ENCODE results near the gene VAMP2.

The VAMP2 gene

DNA sequence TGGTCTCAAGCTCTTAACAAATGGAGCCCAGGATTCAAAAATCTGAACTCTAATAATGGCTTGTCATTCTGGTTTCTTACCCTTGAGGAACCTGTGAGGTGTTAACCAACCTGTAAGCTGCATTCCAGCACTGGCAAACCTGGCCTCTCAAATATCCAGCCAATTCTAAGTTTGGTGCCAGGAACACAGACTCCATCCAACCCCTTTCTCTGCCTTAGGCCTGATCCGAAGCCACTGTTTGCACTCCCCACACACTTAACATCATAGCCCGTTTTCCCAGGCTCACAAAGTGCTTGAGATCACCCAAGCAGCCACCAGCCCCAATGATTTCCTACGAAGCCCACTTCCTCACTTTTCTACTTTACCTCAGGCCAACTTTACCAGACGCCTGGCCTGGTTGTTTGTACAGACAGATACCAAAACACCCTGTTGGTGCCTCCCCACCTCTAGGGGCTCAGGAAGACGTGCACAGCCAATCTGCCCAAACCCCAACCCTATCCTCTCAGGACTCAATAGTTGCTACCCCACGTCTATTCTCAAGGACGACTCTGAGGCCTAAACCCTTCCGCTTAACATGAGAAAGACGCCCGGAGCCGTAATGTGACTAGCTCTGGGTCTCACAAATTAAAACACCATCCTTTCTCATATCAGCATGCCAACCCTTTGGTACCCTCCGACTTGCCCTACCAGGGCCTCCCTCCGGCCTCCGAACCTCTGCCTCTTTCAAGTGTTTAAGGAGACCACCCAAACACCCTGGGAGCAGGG lies 7.3 kb downstream of the VAMP2 start:
- DNase-seq (ENCODE audit: low read depth) = no peak

DNA sequence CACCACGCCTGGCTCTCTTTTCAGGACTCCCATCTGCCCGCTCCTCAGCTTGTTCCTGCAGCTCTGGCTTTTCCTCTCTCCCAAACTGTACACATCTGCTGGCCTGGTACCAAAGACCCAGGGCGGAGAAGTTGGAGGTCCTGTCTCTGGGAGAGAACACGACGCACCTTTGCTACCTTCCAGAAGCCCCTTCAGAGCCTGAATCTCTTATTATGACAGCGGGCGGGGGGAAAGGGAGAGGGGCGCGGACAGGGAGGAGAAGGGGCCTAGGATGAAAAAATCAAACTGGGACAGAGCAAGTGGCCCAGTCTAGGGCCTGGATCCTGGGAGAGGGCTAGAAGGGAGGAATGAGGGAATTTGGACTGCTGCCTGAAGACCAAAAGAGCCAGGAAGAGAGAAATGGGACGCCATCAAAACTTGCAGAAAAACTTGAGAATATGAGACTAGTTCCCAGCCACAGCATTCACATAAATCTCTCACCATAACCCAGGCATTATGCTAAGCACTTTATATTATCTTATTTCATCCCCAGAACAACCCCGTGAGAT lies 8.1 kb downstream of the VAMP2 start:
- DNase-seq (ENCODE audit: low read depth) = no peak

DNA sequence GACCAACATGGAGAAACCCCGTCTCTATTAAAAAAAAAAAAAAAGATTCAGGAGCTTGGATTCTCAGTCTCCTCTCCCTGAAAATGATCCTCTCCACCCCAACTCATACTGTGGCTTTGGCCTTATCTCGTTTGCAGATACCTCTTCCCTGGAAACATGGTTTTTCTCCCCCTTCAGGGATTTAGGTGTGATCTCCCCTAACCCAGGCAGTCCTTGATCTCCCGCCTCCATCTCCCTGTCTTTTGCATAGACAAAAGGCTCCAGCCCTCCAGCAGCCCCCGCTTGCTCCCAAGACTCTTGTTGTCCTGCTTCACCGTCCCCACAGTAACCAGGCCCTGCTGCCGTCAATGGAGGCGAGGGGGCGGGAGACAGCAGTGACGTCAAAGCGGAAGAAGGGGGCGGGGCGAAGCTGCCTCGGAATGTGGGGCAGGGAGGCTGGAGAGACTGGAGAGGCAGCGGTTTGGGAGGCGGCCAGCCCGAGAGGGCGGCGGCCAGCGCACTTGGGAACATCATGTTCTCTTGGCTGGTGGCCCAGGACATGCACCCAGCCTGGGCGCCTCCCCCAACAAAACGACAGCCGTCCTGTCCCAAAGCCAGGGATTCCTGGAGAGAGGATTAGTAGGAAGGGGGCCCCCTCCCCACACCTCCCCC lies 8.7 kb downstream of the VAMP2 start:
- peak; percentile 91 for DNase-seq (ENCODE audit: low read depth)

DNA sequence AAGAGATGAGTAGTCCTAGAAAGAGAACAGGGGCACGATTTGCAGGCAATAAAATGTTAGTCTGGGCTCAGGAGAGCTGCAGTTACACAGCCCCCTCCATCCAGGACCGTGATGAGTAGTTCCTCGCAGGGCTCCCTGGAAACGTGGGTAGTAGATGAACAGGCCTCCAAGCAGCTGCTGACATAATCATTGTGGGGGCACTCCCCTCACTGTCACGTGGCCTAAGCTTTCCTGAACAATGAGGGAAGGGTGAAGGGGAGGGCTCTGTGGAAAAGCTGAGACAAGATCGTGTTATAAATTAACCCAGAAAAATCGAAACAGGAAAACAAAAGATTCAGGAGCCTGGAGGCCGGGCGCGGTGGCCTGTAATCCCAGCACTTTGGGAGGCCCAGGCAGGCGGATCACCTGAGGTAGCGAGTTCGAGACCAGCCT lies 9.2 kb downstream of the VAMP2 start:
- no peak for DNase-seq (ENCODE audit: low read depth)

DNA sequence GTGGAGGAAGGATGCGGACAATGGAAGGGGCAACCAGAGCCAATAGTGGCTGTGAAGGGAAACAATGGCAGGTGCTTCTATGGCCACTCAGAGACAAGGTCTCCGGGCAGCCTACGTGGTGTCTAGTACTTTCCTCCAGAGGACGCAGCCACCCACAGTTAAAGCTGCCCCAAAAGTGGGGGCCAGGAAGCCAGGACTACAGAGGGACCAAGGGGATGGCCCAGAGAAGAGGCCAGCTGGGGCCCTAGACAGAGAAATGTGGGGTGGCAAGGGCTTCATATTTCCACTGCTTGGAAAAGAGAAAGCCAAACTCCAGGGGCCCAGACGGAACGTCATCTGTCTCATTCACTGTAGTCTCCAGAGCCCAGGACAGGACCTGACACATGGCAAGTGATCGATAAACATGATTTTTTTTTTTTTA lies 9.7 kb downstream of the VAMP2 start:
- DNase-seq (ENCODE audit: low read depth) = no peak

DNA sequence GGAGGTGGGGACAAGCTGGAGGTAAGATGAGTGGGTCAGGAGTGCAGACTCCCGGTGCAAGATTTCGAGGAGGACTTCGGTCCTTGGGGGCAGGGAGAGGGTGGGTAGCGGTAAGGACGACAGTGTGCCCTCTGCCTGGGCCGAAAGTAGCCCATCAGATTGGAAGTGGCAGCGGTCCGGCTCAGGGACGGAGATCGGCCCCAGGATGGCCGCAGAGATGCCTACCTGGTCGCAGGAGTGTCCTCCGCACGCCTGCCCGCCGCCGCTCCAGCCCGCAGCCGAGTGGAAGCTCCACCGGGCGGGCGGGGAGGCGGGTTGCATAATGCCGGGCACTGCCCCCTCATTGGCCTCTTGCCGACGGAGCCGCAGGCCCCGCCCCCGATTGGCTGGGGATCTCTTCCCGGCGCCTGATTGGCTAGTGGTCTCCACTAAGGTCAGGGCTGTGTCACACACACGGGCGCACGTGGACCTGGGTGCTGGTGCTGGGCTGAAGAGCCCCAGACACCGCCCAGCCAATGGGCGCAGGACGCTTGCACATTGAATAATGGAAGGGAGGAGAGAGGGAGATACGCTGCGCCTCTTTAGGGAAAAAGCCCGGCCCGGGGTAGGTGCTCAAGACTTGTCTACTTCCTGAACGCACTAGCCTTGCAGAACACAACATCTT lies 10.5 kb downstream of the VAMP2 start, which contains the start of gene PER1:
Gene PER1 (minus strand): TSS at position 293 of the 664 bp plus-strand sequence. CDS start 1,698 bp downstream, outside the sequence.
- DNase-seq (ENCODE audit: low read depth) = peak; percentile 88

DNA sequence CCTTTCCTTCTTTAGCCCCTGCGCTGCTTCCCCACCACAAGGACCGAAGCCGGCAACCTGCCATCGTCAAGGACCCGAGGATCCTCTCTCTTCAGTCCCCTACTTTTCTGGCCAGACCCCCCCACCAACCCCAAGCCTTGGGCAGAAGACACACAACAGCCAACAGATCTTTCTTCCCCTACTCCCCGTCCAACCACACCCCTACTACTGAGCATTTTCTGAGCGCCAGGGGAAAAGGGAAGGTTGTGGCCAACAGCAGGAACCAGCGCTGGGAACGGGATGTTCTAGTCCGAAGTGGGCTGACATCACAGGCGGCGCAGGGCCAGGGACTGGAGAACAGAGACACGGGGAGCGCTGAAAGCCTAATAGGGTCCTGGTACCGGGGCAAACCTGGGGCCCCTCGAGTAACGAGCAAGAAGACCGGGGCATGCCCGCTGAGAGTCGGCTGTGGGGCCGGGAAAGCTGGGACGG lies 11.1 kb downstream of the VAMP2 start:
- DNase-seq (ENCODE audit: low read depth) = no peak

DNA sequence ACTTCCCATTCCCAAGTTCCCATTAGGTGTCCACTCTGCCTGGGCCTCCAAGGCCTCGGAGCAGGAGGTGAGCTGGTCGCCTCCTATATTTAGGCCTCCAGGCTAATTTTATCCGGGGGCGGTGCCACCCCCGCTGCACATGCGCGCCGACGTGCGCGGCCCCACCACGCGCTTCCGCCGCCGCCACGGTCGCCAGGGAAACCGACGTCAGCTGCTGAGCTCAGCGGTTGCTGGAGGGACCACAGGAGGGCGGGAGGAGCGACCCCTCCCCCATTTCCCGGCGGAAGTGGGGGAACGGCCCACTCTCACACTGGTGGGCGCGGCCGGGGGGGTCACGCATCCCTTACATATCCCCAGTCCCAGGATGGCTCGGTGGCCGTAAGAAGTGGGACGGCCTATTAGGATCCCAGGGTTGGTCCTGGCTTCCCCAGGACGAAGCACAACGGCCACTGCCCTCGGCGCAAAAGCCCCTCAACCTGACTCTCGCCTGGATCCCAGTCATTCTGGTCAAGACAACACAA lies 11.6 kb downstream of the VAMP2 start:
- DNase-seq (ENCODE audit: low read depth) = peak; percentile 88

DNA sequence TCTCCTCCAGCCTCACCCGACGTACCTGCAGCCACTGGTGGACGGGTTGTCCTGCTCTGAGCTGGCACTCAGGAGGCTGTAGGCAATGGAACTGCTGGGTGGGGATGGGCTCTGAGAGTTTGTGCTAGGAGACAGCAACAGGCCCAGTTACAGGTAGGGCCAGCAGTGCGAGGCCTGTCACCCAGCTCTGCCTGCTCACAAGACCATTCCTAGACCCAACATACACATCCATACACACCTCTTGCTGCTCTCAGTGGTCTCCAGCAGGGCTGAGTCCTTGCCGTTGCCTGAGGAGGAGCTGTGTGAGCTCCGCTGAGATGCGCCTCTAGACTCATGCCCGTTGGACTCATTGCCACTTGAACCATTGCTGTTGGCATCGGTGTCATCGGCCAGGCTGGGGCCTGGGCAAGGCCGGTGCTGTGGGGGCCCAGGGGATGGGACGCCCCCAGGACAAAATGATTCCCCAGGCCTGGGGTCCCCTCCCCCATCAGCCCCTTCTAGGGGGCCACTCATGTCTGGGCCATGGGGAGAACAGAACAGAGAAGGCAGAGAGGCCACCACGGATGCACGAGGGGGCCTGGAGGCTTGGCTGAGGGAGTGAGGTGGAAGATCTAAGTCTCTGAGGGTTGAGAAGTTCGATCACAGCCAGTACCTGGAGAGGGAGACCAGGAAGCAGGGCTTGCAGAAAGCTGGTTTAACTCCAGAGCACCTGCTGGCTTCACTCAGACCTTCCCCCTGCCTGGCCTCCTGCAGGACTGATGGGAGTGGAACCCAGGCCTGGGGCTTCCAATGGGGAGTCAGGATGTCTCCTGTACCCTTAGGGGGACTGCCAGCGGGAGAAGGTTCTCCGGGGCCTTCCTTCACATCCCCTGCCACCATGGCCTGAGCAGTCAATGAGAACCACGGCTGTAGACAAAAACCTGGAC lies 12.3 kb downstream of the VAMP2 start:
- DNase-seq (ENCODE audit: low read depth) = no peak

DNA sequence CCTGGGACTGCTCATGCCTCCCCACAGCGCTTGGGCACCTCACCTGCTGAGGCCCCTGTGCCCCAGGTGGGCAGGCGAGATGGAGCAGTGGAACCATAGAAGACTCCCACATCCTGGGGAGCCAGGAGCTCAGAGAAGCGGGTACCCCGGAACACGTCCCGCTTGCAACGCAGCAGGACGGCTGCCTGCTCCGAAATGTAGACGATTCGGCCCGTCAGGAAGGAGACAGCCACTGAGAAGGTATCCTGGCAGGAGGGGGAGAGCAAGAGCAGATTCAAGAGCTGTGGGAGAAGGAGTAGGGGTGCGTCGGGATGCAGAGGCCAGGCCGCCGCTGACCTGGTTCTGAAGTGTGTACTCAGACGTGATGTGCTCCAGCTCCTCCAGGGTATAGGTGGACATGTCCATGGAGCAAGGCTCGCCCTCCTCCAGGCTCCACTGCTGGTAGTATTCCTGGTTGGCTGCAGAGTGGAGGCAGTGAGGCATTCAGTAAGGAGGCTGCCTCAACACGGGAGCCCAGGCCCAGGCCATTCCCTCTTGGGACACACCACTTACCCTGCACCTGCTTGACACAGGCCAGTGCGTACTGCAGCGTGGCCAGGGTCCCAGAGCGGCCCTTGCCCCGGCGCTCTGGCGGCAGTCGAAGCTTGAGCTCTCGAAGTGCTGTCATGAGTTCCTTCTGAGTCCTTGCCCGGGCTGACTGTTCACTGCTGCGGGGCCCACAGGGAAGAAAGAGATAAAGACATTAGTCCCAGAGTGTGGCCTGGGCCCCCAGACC lies 13.1 kb downstream of the VAMP2 start:
- DNase-seq (ENCODE audit: low read depth) = no peak

DNA sequence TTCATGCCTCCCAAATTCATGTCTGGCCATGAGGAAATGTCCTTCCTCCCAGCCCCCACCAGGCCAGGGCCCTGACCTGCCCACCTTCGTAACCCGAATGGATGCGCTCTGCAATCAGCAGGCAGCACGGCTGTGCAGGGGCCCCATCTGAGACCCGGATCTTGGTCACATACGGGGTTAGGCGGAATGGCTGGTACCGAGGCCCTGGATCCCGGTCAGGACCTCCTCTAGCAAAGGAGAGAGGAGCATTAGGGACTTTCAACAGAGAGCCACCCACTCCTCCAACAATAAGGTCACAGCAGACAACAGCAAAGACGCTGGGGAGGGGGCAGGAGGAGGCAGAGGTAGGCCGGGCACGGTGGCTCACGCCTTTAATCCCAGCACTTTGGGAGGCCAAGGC lies 14.2 kb downstream of the VAMP2 start:
- no peak for DNase-seq (ENCODE audit: low read depth)

DNA sequence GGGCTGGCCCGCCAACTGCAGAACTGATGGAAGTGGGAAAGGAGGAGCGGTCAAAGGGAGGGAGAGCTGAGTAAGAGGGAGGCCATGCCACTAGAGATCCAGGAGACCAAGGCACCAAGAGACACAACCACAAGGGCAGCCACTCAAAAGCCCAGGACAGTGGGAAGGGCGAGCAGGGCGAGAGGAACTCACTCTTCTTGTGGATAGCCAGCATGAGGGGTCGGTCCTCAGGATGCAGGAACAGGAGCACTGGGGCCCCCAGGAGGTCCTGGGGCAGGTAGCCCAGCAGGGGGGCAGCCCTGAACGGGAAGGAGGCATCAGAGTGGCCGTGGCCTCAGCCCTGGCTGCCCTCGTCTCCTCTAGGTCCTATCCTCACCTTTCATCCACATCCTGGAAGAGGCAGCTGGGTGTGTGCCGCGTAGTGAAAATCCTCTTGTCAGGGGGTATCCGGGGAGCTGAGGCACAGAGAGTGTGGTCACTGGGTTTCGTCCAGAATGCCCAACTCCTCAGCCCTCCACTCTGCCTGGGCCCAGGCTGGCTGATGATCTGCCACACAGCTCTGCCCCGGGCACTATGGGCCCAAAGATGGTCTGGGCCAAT lies 14.8 kb downstream of the VAMP2 start:
- no peak for DNase-seq (ENCODE audit: low read depth)

DNA sequence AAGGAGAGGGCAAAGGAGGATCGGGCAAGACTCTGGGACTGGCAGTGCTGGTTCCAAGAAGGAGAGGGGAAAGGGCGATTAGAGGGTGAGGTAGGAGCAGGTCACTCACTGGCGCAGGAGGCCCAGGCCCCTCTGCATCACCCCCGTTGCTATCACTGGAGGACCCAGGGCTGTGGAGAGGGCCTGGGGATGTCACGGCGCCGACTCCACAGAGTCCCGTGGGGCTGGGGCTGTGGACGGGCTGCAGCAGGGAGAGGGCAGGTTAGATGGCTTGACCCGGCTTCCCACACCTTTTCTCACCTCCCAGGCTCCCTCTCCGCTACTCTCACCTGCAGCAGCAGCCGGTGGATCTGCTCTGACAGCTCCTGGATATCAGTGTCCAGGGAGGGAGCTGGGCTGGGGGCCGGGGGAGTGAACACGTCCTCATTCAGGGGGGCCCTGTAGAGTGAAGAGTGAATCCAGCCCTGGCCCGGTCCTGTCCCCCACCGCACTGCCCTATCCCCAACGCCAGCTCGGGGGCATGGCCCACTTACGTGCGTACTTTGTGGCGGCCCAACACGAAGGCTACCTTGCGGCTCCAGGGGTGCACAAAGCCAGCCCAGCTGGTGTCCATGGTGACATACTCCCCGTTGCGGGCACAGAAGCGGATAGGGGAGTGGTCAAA lies 15.5 kb downstream of the VAMP2 start:
- DNase-seq (ENCODE audit: low read depth) = no peak

DNA sequence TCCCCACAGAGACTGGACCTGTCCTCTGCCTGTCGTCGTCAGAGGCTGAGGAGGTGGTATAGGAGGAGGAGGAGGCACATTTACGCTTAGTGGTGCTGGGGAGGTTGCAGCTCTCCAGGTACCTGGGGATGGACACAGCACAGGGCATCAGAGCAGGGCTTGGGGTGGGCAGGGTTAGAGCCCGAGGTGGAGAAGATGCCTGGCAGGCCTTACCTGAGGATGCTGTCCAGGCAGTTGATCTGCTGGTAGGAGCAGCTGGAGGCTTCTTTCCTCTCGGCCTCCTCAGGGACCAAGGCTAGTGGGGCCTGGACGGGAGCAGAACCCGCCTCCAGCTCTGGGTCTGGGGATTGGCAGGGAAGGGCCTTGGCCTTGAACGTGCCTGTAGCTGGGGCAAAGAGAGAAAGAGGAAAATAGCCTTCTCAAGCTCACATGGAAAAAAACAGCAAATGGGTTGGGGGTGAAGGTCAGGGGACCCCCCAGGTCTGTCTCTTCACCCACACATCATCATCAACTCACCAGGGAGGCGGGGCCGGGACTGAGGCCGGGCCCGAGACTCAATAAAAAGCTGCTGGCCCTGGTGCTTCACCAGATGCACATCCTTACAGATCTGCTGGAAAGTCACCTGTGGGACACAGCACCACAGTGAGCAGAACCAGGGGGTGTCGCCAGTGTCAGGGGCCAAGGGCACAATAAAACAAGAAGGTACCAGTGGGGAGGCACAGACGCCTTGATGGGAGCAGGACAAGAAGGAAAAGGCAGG lies 16.2 kb downstream of the VAMP2 start:
- no peak for DNase-seq (ENCODE audit: low read depth)

DNA sequence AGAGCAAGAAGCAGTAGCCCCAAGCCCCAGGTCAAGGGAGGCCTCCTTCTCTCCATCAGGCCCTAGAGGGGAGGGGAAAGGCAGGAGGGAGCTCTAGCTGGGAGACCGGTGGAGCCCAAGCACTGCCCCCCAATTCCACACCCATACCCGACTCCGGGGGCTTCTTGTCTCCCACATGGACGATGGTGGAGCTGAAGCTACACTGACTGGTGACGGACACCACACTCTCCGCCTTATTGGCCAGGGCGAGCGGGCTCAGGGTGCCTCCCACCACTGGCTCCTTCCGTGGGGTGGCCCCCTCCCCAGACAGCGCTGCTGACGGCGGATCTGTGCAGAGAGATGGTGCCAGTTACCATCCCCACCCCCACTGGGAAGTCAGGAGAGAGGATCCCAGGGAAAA lies 16.9 kb downstream of the VAMP2 start:
- DNase-seq (ENCODE audit: low read depth) = no peak

DNA sequence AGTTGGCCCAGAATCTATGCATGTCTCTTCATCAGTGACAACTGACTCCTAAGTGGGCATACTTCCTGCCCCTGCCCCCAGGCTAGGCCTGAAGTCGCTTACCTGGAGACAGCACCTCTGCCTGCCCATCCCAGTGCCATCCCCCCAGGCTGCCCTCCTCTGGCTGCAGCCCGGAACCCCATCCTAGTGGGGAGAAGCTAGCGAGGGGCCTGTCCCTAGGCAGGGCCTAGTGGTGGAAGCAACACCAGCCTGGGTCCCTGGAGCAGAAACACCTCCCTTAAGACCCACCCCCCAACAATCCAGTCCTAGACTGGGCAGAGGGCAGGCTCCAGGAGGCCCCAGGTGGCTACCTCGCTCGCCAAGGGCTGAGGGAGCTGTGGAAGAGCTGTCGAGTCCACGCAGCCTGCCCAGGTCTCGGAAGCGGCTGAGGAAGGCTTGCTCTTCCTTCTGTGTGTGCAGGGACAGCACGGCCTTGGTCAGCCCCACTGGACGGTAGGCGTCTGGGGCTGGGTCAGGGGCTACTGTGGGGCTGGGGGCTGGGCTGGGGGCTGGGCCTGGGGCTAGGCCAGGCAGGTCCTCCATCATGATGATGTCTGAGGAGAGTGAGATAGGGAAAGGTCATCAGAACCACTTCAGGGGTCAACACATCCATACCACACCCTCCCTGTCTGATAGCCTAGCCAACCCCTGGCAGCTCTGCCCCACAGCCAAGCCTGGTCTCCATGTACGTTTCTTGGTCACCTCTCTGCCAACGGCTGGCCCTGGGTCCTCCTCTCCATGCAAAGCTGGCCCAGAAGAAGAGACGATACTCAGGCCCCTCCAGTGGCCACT lies 18.1 kb downstream of the VAMP2 start:
- no peak for DNase-seq (ENCODE audit: low read depth)

DNA sequence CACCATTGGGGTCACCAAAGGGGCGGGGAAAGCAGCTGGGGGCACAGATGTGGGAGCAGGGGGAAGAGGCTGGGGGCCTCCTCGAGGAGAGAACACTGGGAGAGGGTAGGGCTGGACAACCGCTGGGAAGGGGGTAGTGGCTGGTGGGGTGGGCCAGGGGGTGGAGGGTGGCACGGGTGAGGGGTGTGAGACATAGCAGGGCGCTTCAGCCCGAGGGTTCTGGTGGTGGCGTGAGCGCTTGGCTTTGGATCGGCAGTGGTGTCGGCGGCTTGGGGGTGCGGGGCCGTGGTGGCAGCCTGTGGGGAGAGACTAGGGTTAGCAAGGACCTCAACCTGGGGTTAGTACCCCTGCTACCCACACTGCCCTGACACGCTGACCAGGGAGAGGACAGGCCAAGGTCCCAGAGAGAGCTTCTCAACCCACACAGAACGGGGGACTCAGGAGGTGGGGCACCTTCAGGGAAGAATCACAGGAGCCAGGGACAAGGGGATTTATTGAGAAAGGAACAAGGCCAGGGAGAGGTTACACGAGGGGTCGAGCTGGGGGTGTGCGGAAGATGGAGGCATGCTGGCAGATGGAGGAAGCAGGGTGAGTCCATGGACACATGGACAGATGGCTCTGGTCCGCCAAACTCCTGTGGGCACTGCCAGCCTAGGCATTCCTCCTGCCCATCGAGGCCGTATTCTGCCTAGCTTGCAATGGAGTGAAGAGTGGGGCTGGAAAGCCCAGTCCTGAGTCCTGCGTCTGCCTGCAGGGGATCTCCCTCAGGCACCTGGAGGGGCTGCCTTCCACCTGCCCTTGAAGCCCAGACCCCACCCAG lies 19.0 kb downstream of the VAMP2 start:
- DNase-seq (ENCODE audit: low read depth) = no peak
